Measurements from ENCODE around the gene EFTUD2.

GRCh38 chr17:44859701-44860100 is 39.5 kb downstream of the EFTUD2 start:
- no peak for TF ChIP-seq CTCF (IDR thresholded peaks at IDR 0.05; ENCODE audit: low read depth, low read length, missing input control)
- TF ChIP-seq NR2F2 (IDR thresholded peaks at IDR 0.05), result no peak
- TF ChIP-seq ZBTB33 (IDR thresholded peaks at IDR 0.05), result no peak

Data from liver (tissue), 3 donors.